HCT116 (cell line): Measurements from ENCODE around the gene CWC27.

Source experiments
- CBX3 ChIP-seq: IDR thresholded peaks from 2 replicates; pipeline ENCODE4 v1.6.1; 2012; ENCODE audit warnings: low read depth
- EZH2 ChIP-seq: fragments of 200-600 bp; sonication (generic); IDR thresholded peaks from 2 replicates; pipeline ENCODE4 v1.6.1; 2017; ENCODE audit warnings: antibody characterized with exemption, mixed run types
- EZH2phosphoT487 ChIP-seq: fragments of 200-600 bp; IDR thresholded peaks from 2 replicates; pipeline ENCODE4 v1.6.1; 2018; ENCODE audit warnings: antibody characterized with exemption, borderline replicate concordance
- POLR2A ChIP-seq: IDR thresholded peaks from 2 replicates; pipeline ENCODE4 v1.7.0; 2011; ENCODE audit warnings: borderline replicate concordance; ENCODE audit not compliant: insufficient read depth, insufficient read length; ENCODE audit errors: extremely low read depth
- POLR2AphosphoS5 ChIP-seq: IDR thresholded peaks from 2 replicates; pipeline ENCODE4 v1.6.1; 2011; ENCODE audit warnings: mild to moderate bottlenecking, low read depth, low read length, moderate library complexity
- RAD21 ChIP-seq: IDR thresholded peaks from 2 replicates; pipeline ENCODE4 v1.6.1; 2012; ENCODE audit warnings: low read depth, mild to moderate bottlenecking
- SIN3A ChIP-seq: IDR thresholded peaks from 2 replicates; pipeline ENCODE4 v1.6.1; 2012; ENCODE audit warnings: low read depth
- SRF ChIP-seq: IDR thresholded peaks from 2 replicates; pipeline ENCODE4 v1.6.1; 2012; ENCODE audit warnings: low read depth
- ZNF274 ChIP-seq: fragments of 200-500 bp; sonication (Bioruptor generic); IDR thresholded peaks from 2 replicates; pipeline ENCODE4 v1.6.1; 2014; ENCODE audit warnings: mild to moderate bottlenecking, low read depth, low read length, inconsistent platforms
- TF ChIP-seq, protein P1 (sequence below), 3 experiments: fragments of 200-600 bp in 1 of 3; sonication (generic) in 1 of 3; IDR thresholded peaks in 2 of 3; conservative IDR thresholded peaks in 1 of 3; 2 replicates each; pipeline ENCODE4 v1.5.1; 2012 to 2017; ENCODE audit warnings: low read depth in 2 of 3, low read length in 2 of 3, antibody characterized with exemption in 1 of 3, borderline replicate concordance in 1 of 3, control low read depth in 1 of 3, mild to moderate bottlenecking in 1 of 3, mixed read lengths in 1 of 3, mixed run types in 1 of 3, moderate library complexity in 1 of 3; ENCODE audit not compliant: insufficient read depth in 1 of 3
- TF ChIP-seq, protein P2 (sequence below): IDR thresholded peaks from 2 replicates; pipeline ENCODE4 v1.6.1; 2011; ENCODE audit warnings: mild to moderate bottlenecking, low read length, moderate library complexity; ENCODE audit not compliant: insufficient replicate concordance; ENCODE audit errors: extremely low read depth

DNA sequence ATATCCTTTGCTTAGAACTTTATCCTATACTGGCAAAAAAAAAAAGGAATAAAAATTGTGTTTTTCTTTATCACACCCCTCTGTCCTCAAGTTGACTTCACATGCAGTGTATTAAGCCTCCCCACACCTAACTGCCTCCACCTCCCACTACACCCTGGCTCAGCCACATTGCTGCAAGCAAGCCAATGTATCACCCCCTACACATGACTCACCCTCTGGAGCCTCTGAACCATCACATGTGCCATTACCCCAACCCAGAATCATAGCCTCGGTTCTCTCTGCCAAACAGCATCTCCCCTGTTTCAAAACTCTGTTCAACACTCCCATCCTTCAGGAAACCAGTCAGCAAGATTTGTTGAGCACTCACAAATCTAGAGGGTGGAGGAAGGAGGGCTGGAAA lies 209.0 kb downstream of the CWC27 start:
- TF ChIP-seq POLR2AphosphoS5, result no peak
- TF ChIP-seq, protein P1, sequence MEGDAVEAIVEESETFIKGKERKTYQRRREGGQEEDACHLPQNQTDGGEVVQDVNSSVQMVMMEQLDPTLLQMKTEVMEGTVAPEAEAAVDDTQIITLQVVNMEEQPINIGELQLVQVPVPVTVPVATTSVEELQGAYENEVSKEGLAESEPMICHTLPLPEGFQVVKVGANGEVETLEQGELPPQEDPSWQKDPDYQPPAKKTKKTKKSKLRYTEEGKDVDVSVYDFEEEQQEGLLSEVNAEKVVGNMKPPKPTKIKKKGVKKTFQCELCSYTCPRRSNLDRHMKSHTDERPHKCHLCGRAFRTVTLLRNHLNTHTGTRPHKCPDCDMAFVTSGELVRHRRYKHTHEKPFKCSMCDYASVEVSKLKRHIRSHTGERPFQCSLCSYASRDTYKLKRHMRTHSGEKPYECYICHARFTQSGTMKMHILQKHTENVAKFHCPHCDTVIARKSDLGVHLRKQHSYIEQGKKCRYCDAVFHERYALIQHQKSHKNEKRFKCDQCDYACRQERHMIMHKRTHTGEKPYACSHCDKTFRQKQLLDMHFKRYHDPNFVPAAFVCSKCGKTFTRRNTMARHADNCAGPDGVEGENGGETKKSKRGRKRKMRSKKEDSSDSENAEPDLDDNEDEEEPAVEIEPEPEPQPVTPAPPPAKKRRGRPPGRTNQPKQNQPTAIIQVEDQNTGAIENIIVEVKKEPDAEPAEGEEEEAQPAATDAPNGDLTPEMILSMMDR (IDR thresholded peaks at IDR 0.05 in 2 of 3, conservative IDR thresholded peaks at IDR 0.05 in 1 of 3; ENCODE audit: borderline replicate concordance in 1 of 3, insufficient read depth in 1 of 3, low read depth in 2 of 3, low read length in 2 of 3), result no peak
- no peak for TF ChIP-seq RAD21
- no peak for TF ChIP-seq CBX3
- no peak for TF ChIP-seq POLR2A
- no peak for TF ChIP-seq ZNF274
- no peak for TF ChIP-seq SIN3A
- TF ChIP-seq EZH2phosphoT487, result no peak
- TF ChIP-seq, protein P2, sequence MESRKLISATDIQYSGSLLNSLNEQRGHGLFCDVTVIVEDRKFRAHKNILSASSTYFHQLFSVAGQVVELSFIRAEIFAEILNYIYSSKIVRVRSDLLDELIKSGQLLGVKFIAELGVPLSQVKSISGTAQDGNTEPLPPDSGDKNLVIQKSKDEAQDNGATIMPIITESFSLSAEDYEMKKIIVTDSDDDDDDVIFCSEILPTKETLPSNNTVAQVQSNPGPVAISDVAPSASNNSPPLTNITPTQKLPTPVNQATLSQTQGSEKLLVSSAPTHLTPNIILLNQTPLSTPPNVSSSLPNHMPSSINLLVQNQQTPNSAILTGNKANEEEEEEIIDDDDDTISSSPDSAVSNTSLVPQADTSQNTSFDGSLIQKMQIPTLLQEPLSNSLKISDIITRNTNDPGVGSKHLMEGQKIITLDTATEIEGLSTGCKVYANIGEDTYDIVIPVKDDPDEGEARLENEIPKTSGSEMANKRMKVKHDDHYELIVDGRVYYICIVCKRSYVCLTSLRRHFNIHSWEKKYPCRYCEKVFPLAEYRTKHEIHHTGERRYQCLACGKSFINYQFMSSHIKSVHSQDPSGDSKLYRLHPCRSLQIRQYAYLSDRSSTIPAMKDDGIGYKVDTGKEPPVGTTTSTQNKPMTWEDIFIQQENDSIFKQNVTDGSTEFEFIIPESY, result no peak
- TF ChIP-seq EZH2, result no peak
- no peak for TF ChIP-seq SRF
